ENCODE data around the gene ATRN. TPM values are rescaled to one million over a fixed set of nuclear protein-coding genes. Genes with fewer than 3 reads are reported as not detected.

ATRN gene
- total RNA-seq, 1 donor from 2014 or later: 52.0 TPM

GRCh38 chr20:3446779-3447178 is 24.0 kb upstream of the ATRN start:
- Mint-ChIP-seq H3K9me3 (ENCODE audit: low read depth) (no peaks in the 10 kb centered on the region), H3K4me1 (ENCODE audit: low read depth) (no peaks in the 10 kb centered on the region), H3K27ac (ENCODE audit: unreplicated experiment) (no peak overlapping the region), H3K4me3 (ENCODE audit: unreplicated experiment) (no peak overlapping the region), H3K27me3 (ENCODE audit: low read depth) (peaks cover 22% of the 10 kb centered on the region), H3K36me3 (ENCODE audit: low read depth) (peaks cover 2% of the 10 kb centered on the region)
- no peak for DNase-seq (ENCODE audit: low spot score)
- TF ChIP-seq CTCF (IDR thresholded peaks at IDR 0.05): no peak

- Mint-ChIP-seq H3K27ac (ENCODE audit: unreplicated experiment) (peak overlapping the region; percentile 2), H3K36me3 (ENCODE audit: low read depth) (peaks cover 2% of the 10 kb centered on the region), H3K9me3 (ENCODE audit: low read depth) (no peaks in the 10 kb centered on the region), H3K4me3 (ENCODE audit: unreplicated experiment) (no peak overlapping the region), H3K27me3 (ENCODE audit: low read depth) (peaks cover 27% of the 10 kb centered on the region), H3K4me1 (ENCODE audit: low read depth) (no peaks in the 10 kb centered on the region)
- no peak for DNase-seq (ENCODE audit: low spot score)
- no peak for TF ChIP-seq CTCF (IDR thresholded peaks at IDR 0.05)
These were observed 23.5 kb upstream of the ATRN start for GRCh38 chr20:3447321-3447720.

GRCh38 chr20:3449319-3449718 is 21.5 kb upstream of the ATRN start:
- Mint-ChIP-seq H3K4me3 (ENCODE audit: unreplicated experiment) (no peak overlapping the region), H3K27ac (ENCODE audit: unreplicated experiment) (no peak overlapping the region), H3K36me3 (ENCODE audit: low read depth) (peaks cover 2% of the 10 kb centered on the region), H3K4me1 (ENCODE audit: low read depth) (no peaks in the 10 kb centered on the region), H3K27me3 (ENCODE audit: low read depth) (peaks cover 36% of the 10 kb centered on the region), H3K9me3 (ENCODE audit: low read depth) (no peaks in the 10 kb centered on the region)
- DNase-seq (ENCODE audit: low spot score): no peak
- no peak for TF ChIP-seq CTCF (IDR thresholded peaks at IDR 0.05)

- peaks cover 5% of the 10 kb centered on the region for H3K4me1 Mint-ChIP-seq (ENCODE audit: low read depth)
- TF ChIP-seq CTCF (IDR thresholded peaks at IDR 0.05): no peak
- no peaks in the 10 kb centered on the region for H3K9me3 Mint-ChIP-seq (ENCODE audit: low read depth)
- no peak overlapping the region for H3K27ac Mint-ChIP-seq (ENCODE audit: unreplicated experiment)
- no peak overlapping the region for H3K4me3 Mint-ChIP-seq (ENCODE audit: unreplicated experiment)
- H3K36me3 Mint-ChIP-seq (ENCODE audit: low read depth): peaks cover 2% of the 10 kb centered on the region
- no peak for DNase-seq (ENCODE audit: low spot score)
- peaks cover 25% of the 10 kb centered on the region for H3K27me3 Mint-ChIP-seq (ENCODE audit: low read depth)
These were observed 18.7 kb upstream of the ATRN start for GRCh38 chr20:3452136-3452535.

- Mint-ChIP-seq H3K9me3 (ENCODE audit: low read depth) (no peaks in the 10 kb centered on the region), H3K36me3 (ENCODE audit: low read depth) (peaks cover 2% of the 10 kb centered on the region), H3K4me3 (ENCODE audit: unreplicated experiment) (no peak overlapping the region), H3K4me1 (ENCODE audit: low read depth) (peaks cover 5% of the 10 kb centered on the region), H3K27ac (ENCODE audit: unreplicated experiment) (no peak overlapping the region), H3K27me3 (ENCODE audit: low read depth) (peaks cover 23% of the 10 kb centered on the region)
- no peak for DNase-seq (ENCODE audit: low spot score)
- no peak for TF ChIP-seq CTCF (IDR thresholded peaks at IDR 0.05)
These were observed 18.1 kb upstream of the ATRN start for GRCh38 chr20:3452690-3453089.
